IMR-90 (cell line): ENCODE results near the gene IST1. TPM values are rescaled to one million over a fixed set of nuclear protein-coding genes. Genes with fewer than 3 reads are reported as not detected.

ENCODE experiments used
- ATAC-seq: fragments of 200-7000 bp; cut with Tn5 transposase; 2 replicates; pipeline ENCODE4 v1.9.1; 2020; ENCODE audit warnings: low read depth, mild to moderate bottlenecking, moderate library complexity
- BruUV-seq: library from RNA; stranded (reverse); fragments of 400-500 nt; replicated peaks from 2 replicates; lab custom pipeline; 2021; lab: Mats Ljungman, UMichigan
- CTCF ChIA-PET: fragments of 300-600 bp; formaldehyde crosslinking; extraction: SDS; loops from one replicate; lab custom pipeline; 2021; ENCODE audit warnings: antibody characterized with exemption; lab: Yijun Ruan, JAX
- POLR2A ChIA-PET: fragments of 300-600 bp; sonication (Branson Sonifier 250); formaldehyde crosslinking; loops from one replicate; lab custom pipeline; 2022; ENCODE audit warnings: antibody characterized with exemption; ENCODE audit not compliant: unreplicated experiment; lab: Charles Lee
- DNase-seq: peaks from one replicate; pipeline ENCODE4 v3.0.0; 2013
- H2AFZ ChIP-seq: replicated peaks from 2 replicates; pipeline ENCODE3; 2013; ENCODE audit warnings: low read length, mild to moderate bottlenecking; ENCODE audit not compliant: poor library complexity
- H2AK5ac ChIP-seq: 2 replicates; pipeline ENCODE4 v1.6.1; 2013; ENCODE audit warnings: low read depth, low read length, inconsistent platforms
- H2AK9ac ChIP-seq: replicated peaks from 2 replicates; pipeline ENCODE3; 2013; ENCODE audit warnings: mild to moderate bottlenecking, low read depth, low read length, moderate library complexity; ENCODE audit not compliant: poor library complexity
- H2BK120ac ChIP-seq: 2 replicates; pipeline ENCODE4 v1.6.1; 2013; ENCODE audit warnings: low read depth, low read length, inconsistent platforms
- H2BK15ac ChIP-seq: 3 replicates; pipeline ENCODE4 v1.6.1; 2013; ENCODE audit warnings: low read depth, low read length, inconsistent platforms
- H2BK20ac ChIP-seq: 2 replicates; pipeline ENCODE4 v1.6.1; 2013; ENCODE audit warnings: low read depth, mild to moderate bottlenecking, inconsistent platforms, low read length, moderate library complexity
- H2BK5ac ChIP-seq: 2 replicates; pipeline ENCODE4 v1.6.1; 2013; ENCODE audit warnings: mild to moderate bottlenecking, low read depth, low read length, inconsistent platforms; ENCODE audit not compliant: poor library complexity, severe bottlenecking
- H3K14ac ChIP-seq: replicated peaks from 2 replicates; pipeline ENCODE4 v1.6.1; 2013; ENCODE audit warnings: low read depth, low read length, inconsistent platforms
- H3K18ac ChIP-seq: 2 replicates; pipeline ENCODE4 v1.6.1; 2013; ENCODE audit warnings: low read depth, low read length, control low read depth
- H3K23ac ChIP-seq: 2 replicates; pipeline ENCODE4 v1.6.1; 2013; ENCODE audit warnings: low read depth, low read length, inconsistent platforms
- H3K27ac ChIP-seq: 2 replicates; pipeline ENCODE4 v1.5.1; 2013; ENCODE audit warnings: mild to moderate bottlenecking, control low read depth, low read length; ENCODE audit not compliant: insufficient read depth
- H3K27me3 ChIP-seq: 2 replicates; pipeline ENCODE4 v1.6.1; 2013; ENCODE audit warnings: low read length; ENCODE audit not compliant: control insufficient read depth, insufficient read depth
- H3K36me3 ChIP-seq: 2 replicates; pipeline ENCODE4 v1.6.1; 2013; ENCODE audit warnings: low read length, mixed read lengths; ENCODE audit not compliant: control insufficient read depth, insufficient read depth
- H3K4ac ChIP-seq: 2 replicates; pipeline ENCODE4 v1.6.1; 2013; ENCODE audit warnings: low read depth, low read length, inconsistent platforms
- H3K4me1 ChIP-seq: 2 replicates; pipeline ENCODE4 v1.6.1; 2013; ENCODE audit warnings: low read length, mixed read lengths; ENCODE audit not compliant: control insufficient read depth, insufficient read depth
- H3K4me2 ChIP-seq: 2 replicates; pipeline ENCODE4 v1.6.1; 2013; ENCODE audit warnings: low read depth, mild to moderate bottlenecking, control low read depth, low read length, moderate library complexity
- H3K4me3 ChIP-seq: 2 replicates; pipeline ENCODE4 v1.5.1; 2013; ENCODE audit warnings: low read depth, mild to moderate bottlenecking, control low read depth, low read length, moderate library complexity; ENCODE audit not compliant: insufficient read depth
- H3K56ac ChIP-seq: 2 replicates; pipeline ENCODE4 v1.6.1; 2013; ENCODE audit warnings: low read length, inconsistent platforms; ENCODE audit not compliant: insufficient read depth; ENCODE audit errors: extremely low read depth
- H3K79me1 ChIP-seq, 2 experiments: 2 replicates each; pipeline ENCODE4 v1.6.1; 2013; ENCODE audit warnings: low read length in 2 of 2, inconsistent platforms in 1 of 2, low read depth in 1 of 2
- H3K9ac ChIP-seq: 2 replicates; pipeline ENCODE4 v1.6.1; 2013; ENCODE audit warnings: low read depth, low read length, control low read depth
- H3K9me1 ChIP-seq: 2 replicates; pipeline ENCODE4 v1.6.1; 2013; ENCODE audit warnings: low read length, inconsistent platforms; ENCODE audit not compliant: insufficient read depth
- H3K9me3 ChIP-seq: 2 replicates; pipeline ENCODE4 v1.6.1; 2013; ENCODE audit warnings: low read length; ENCODE audit not compliant: control insufficient read depth, insufficient read depth
- H4K20me1 ChIP-seq: 2 replicates; pipeline ENCODE4 v1.6.1; 2013; ENCODE audit warnings: low read length, inconsistent platforms; ENCODE audit not compliant: insufficient read depth
- H4K5ac ChIP-seq: 2 replicates; pipeline ENCODE4 v1.6.1; 2013; ENCODE audit warnings: mild to moderate bottlenecking, low read depth, low read length, control low read depth
- H4K8ac ChIP-seq, 2 experiments: 2 replicates each; pipeline ENCODE4 v1.6.1; 2013; ENCODE audit warnings: low read depth in 2 of 2, low read length in 2 of 2, control low read depth in 1 of 2, inconsistent platforms in 1 of 2
- H4K91ac ChIP-seq: 2 replicates; pipeline ENCODE4 v1.6.1; 2013; ENCODE audit warnings: low read depth, low read length, inconsistent platforms; ENCODE audit not compliant: insufficient read depth
- CEBPB ChIP-seq: IDR thresholded peaks from 2 replicates; pipeline ENCODE4 v1.6.1; 2012; ENCODE audit warnings: low read depth, low read length, improper control_type of control experiment
- CHD1 ChIP-seq: IDR thresholded peaks from 2 replicates; pipeline ENCODE4 v1.6.1; 2012; ENCODE audit warnings: low read depth, low read length, improper control_type of control experiment
- FOS ChIP-seq: fragments of 150-350 bp; IDR thresholded peaks from 2 replicates; pipeline ENCODE4 v1.6.1; 2016; ENCODE audit warnings: low read depth, low read length
- MAFK ChIP-seq: IDR thresholded peaks from 2 replicates; pipeline ENCODE4 v1.6.1; 2012; ENCODE audit warnings: low read depth, low read length, improper control_type of control experiment
- MAZ ChIP-seq: IDR thresholded peaks from 2 replicates; pipeline ENCODE4 v1.6.1; 2012; ENCODE audit warnings: low read depth, mild to moderate bottlenecking, low read length, improper control_type of control experiment, moderate library complexity, borderline replicate concordance
- MXI1 ChIP-seq: IDR thresholded peaks from 2 replicates; pipeline ENCODE4 v1.6.1; 2012; ENCODE audit warnings: low read depth, mild to moderate bottlenecking, low read length, moderate library complexity, borderline replicate concordance
- NFE2L2 ChIP-seq: fragments of 150-350 bp; IDR thresholded peaks from 2 replicates; pipeline ENCODE4 v1.6.1; 2016; ENCODE audit warnings: low read depth, mild to moderate bottlenecking, low read length
- POLR2A ChIP-seq: IDR thresholded peaks from 2 replicates; pipeline ENCODE4 v1.6.1; 2012; ENCODE audit warnings: mild to moderate bottlenecking, low read depth, low read length
- RAD21 ChIP-seq: IDR thresholded peaks from 2 replicates; pipeline ENCODE4 v1.6.1; 2012; ENCODE audit warnings: low read length, improper control_type of control experiment
- RCOR1 ChIP-seq: IDR thresholded peaks from 2 replicates; pipeline ENCODE4 v1.6.1; 2012; ENCODE audit warnings: mild to moderate bottlenecking, low read length, improper control_type of control experiment; ENCODE audit not compliant: insufficient replicate concordance
- RFX5 ChIP-seq: IDR thresholded peaks from 2 replicates; pipeline ENCODE4 v1.8.0; 2012; ENCODE audit warnings: low read depth, mild to moderate bottlenecking, low read length, moderate library complexity
- SMC3 ChIP-seq: fragments of 150-350 bp; IDR thresholded peaks from 2 replicates; pipeline ENCODE4 v1.6.1; 2016; ENCODE audit warnings: low read depth, mild to moderate bottlenecking, antibody characterized with exemption, low read length, moderate library complexity
- WGBS, 2 experiments: methylation state at CpG; one replicate each; pipeline versions ENCODE4 v1.1.5 to v1.1.7; 2013; ENCODE audit warnings: missing lambda C conversion rate in 2 of 2; ENCODE audit not compliant: insufficient read length in 1 of 2; ENCODE audit errors: extremely low coverage in 2 of 2; 5-methylcytosine and 5-hydroxymethylcytosine counted together
- dilution Hi-C: fragments of 300-500 bp; cut with HindIII; formaldehyde crosslinking; loops from one replicate; pipeline ENCODE4 v1.14.3; 2018; ENCODE audit warnings: low sequenced_read_pairs; ENCODE audit not compliant: unreplicated experiment
- in situ Hi-C: fragments of 300-500 bp; cut with MboI; formaldehyde crosslinking; loops from 3 replicates; pipeline ENCODE4 v1.14.3; 2019; ENCODE audit warnings: low sequenced_read_pairs, inconsistent platforms, mixed read lengths
- intact Hi-C: fragments of 100-400 bp; cut with micrococcal nuclease; formaldehyde crosslinking; loops from 2 replicates; pipeline ENCODE4 v1.10.0; 2022
- polyA plus RNA-seq, 3 experiments: library from polyadenylated mRNA; depleted of rRNA; stranded (reverse); fragments of >200 nt; gene quantifications; 2 replicates each; pipeline ENCODE4 v1.2.3, GENCODE V29; 2012; ENCODE audit warnings: low replicate concordance in 1 of 3
- total RNA-seq: library from RNA; depleted of rRNA; stranded (reverse); fragments of >200 nt; gene quantifications from 2 replicates; pipeline ENCODE4 v1.2.3, GENCODE V29; 2012
- TF ChIP-seq, protein P1 (sequence below): conservative IDR thresholded peaks from 2 replicates; pipeline ENCODE4 v1.5.1; 2012; ENCODE audit warnings: mild to moderate bottlenecking, low read depth, low read length, improper control_type of control experiment
- TF ChIP-seq, protein P2 (sequence below): fragments of 150-350 bp; IDR thresholded peaks from 2 replicates; pipeline ENCODE4 v1.6.1; 2017; ENCODE audit warnings: mild to moderate bottlenecking, antibody characterized with exemption, low read length, low read depth
- TF ChIP-seq, protein P3 (sequence below): fragments of 150-350 bp; IDR thresholded peaks from 2 replicates; pipeline ENCODE4 v1.6.1; 2016; ENCODE audit warnings: low read depth, mild to moderate bottlenecking, low read length, moderate library complexity, borderline replicate concordance

The IST1 gene
- total and polyA plus RNA-seq, 2 of the 4 experiments (the other 2 are of a cell fraction), result 134 to 186 TPM

DNA sequence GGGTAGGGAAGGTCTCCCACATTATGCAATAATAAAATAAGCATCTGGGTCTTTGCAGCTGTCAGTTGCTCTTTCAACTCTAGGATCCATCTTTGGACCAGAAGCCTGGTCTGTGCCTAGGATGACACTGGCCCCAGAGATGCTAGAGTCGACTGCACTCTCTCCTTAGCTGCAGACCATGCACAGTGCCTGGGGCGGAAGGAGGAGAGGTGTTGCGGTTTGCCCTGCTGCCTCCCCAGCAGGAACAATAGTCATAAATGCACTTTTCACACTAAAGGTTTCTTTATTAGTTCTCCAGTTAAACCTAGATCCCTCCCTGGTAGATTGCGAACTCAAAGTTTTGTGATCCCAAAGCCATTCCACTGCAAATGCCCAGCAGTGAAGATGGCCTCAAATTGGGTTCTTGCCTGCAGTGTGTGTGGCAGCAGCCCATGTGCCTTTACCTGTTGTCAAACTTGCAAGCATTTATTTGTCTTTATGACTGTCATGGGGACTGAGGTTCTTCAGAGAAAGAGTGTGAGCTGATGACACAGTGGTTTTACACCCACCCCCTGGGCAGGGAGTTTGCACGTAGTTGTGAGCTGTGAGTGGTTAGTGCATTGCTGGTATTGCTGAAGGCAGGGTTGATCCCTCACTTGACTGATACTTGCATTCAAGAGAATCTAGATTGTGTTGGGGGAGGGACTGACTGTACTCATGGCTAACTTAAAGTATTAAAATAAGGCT is 39.2 kb upstream of the IST1 start:
- in situ Hi-C loops, result no loop called here
- Histone ChIP-seq H3K4me1 (no peaks in the 10 kb centered on the region), H4K5ac (no peak overlapping the region), H2AFZ (no peak overlapping the region), H3K56ac (no peak overlapping the region), H4K91ac (no peak overlapping the region), H2BK15ac (no peak overlapping the region), H4K20me1 (peaks cover 25% of the 10 kb centered on the region), H2AK9ac (no peak overlapping the region), H4K8ac (no peak overlapping the region), H3K18ac (no peak overlapping the region), H2AK5ac (no peak overlapping the region), H3K79me1 (peaks cover 32 to 77% of the 10 kb centered on the region in 2 experiments), H3K27me3 (no peaks in the 10 kb centered on the region), H2BK20ac (no peak overlapping the region), H3K4me2 (no peak overlapping the region), H2BK5ac (no peak overlapping the region), H3K9me3 (no peaks in the 10 kb centered on the region), H3K27ac (no peak overlapping the region), H2BK120ac (no peak overlapping the region), H3K4me3 (no peak overlapping the region), H3K9me1 (peaks cover 21% of the 10 kb centered on the region), H3K14ac (no peak overlapping the region), H3K4ac (no peak overlapping the region), H3K23ac (no peak overlapping the region), H3K36me3 (peaks cover 43% of the 10 kb centered on the region), H3K9ac (no peak overlapping the region)
- intact Hi-C loops, result no loop called here
- dilution Hi-C loops, result no loop called here
- no peak for DNase-seq
- ChIA-PET CTCF (no interaction called here), POLR2A (no interaction called here)
- BruUV-seq, result no TSS peak
- ATAC-seq, result no peak
- TF ChIP-seq MAZ (no peak), FOS (no peak), NFE2L2 (no peak), MXI1 (no peak), RAD21 (no peak), POLR2A (no peak), MAFK (no peak), CHD1 (no peak), RCOR1 (no peak), CEBPB (no peak), RFX5 (no peak), SMC3 (no peak)
- TF ChIP-seq, protein P1, sequence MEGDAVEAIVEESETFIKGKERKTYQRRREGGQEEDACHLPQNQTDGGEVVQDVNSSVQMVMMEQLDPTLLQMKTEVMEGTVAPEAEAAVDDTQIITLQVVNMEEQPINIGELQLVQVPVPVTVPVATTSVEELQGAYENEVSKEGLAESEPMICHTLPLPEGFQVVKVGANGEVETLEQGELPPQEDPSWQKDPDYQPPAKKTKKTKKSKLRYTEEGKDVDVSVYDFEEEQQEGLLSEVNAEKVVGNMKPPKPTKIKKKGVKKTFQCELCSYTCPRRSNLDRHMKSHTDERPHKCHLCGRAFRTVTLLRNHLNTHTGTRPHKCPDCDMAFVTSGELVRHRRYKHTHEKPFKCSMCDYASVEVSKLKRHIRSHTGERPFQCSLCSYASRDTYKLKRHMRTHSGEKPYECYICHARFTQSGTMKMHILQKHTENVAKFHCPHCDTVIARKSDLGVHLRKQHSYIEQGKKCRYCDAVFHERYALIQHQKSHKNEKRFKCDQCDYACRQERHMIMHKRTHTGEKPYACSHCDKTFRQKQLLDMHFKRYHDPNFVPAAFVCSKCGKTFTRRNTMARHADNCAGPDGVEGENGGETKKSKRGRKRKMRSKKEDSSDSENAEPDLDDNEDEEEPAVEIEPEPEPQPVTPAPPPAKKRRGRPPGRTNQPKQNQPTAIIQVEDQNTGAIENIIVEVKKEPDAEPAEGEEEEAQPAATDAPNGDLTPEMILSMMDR, result no peak
- TF ChIP-seq, protein P2, sequence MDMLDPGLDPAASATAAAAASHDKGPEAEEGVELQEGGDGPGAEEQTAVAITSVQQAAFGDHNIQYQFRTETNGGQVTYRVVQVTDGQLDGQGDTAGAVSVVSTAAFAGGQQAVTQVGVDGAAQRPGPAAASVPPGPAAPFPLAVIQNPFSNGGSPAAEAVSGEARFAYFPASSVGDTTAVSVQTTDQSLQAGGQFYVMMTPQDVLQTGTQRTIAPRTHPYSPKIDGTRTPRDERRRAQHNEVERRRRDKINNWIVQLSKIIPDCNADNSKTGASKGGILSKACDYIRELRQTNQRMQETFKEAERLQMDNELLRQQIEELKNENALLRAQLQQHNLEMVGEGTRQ, result no peak
- TF ChIP-seq, protein P3, sequence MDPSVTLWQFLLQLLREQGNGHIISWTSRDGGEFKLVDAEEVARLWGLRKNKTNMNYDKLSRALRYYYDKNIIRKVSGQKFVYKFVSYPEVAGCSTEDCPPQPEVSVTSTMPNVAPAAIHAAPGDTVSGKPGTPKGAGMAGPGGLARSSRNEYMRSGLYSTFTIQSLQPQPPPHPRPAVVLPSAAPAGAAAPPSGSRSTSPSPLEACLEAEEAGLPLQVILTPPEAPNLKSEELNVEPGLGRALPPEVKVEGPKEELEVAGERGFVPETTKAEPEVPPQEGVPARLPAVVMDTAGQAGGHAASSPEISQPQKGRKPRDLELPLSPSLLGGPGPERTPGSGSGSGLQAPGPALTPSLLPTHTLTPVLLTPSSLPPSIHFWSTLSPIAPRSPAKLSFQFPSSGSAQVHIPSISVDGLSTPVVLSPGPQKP, result no peak
- 100% methylated on average over 1 of the region's 5 CpGs; no CpG with 5 or more reads in 1 of the 2 experiments for WGBS, 2 experiments
